Astrocyte of the cerebellum (primary cell): ENCODE measurements around the gene PNRC1.

Source experiments
- DNase-seq: peaks from one replicate; pipeline ENCODE4 v3.0.0-alpha.2; 2011; ENCODE audit warnings: low read depth
- H3K4me3 ChIP-seq: 2 replicates; pipeline ENCODE4 v1.5.1; 2011; ENCODE audit warnings: mild to moderate bottlenecking, low read depth, low read length, moderate library complexity
- CTCF ChIP-seq: IDR thresholded peaks from 2 replicates; pipeline ENCODE4 v1.5.1; 2012; ENCODE audit warnings: low read length, low read depth, moderate library complexity, mild to moderate bottlenecking; ENCODE audit errors: missing control alignments
- in situ Hi-C: cut with HindIII; loops from 2 replicates; pipeline ENCODE4 v1.10.0; 2017; ENCODE audit warnings: low sequenced_read_pairs

The PNRC1 gene

GRCh38 chr6:89085409-89086205 lies 5.1 kb downstream of the PNRC1 start:
- TF ChIP-seq CTCF, result no peak
- no peak for DNase-seq
- in situ Hi-C loops, result loop anchor here (5.0 kb wide), 1 partner anchor 37 kb away; no protein-coding TSS in a partner anchor
- H3K4me3 ChIP-seq, result no peak overlapping the region

GRCh38 chr6:89087881-89088280 lies 7.3 kb downstream of the PNRC1 start:
- H3K4me3 ChIP-seq, result no peak overlapping the region
- TF ChIP-seq CTCF, result no peak
- in situ Hi-C loops, result loop anchor here (5.0 kb wide), 1 partner anchor 34 kb away; no protein-coding TSS in a partner anchor
- no peak for DNase-seq

- H3K4me3 ChIP-seq, result no peak overlapping the region
- in situ Hi-C loops, result no loop called here
- TF ChIP-seq CTCF, result no peak
- DNase-seq, result no peak
Observed at GRCh38 chr6:89098461-89098860, 17.9 kb downstream of the PNRC1 start.

- in situ Hi-C loops, result no loop called here
- no peak for DNase-seq
- TF ChIP-seq CTCF, result no peak
- H3K4me3 ChIP-seq, result no peak overlapping the region
Observed at GRCh38 chr6:89100114-89100513, 19.6 kb downstream of the PNRC1 start.

DNA sequence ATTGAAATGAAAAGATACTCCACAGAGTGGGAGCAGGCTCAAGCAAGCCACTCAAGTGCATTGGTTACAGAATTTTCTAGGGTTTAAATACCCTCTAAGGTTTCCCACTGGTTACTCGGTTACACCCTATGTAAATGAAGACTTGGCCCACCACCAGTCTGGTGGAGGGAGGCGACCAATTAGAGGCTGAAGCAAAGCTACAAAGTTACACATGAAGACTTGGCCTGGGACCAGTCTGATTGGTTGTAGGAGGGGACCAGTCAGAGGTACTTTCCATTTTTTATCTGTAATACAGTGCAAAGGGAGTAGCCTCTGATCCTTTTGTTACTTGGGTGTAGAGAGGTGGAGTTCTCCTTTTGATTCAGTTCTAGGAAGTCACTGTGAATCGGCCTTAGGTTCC lies 29.7 kb downstream of the PNRC1 start:
- TF ChIP-seq CTCF, result no peak
- H3K4me3 ChIP-seq, result no peak overlapping the region
- no peak for DNase-seq
- in situ Hi-C loops, result no loop called here

- TF ChIP-seq CTCF, result no peak
- H3K4me3 ChIP-seq, result no peak overlapping the region
- no peak for DNase-seq
- in situ Hi-C loops, result no loop called here
Observed at GRCh38 chr6:89111933-89112332, 31.4 kb downstream of the PNRC1 start.
